ENCODE data around the gene ZFP62.
A peak's percentile ranks its signal among the peaks of the same experiment; 100 is the strongest.

The ZFP62 gene

GRCh38 chr5:180807654-180808414 lies 53.2 kb downstream of the ZFP62 start:
- Histone ChIP-seq H3K27me3 (ENCODE audit: insufficient read depth, low read length) (no peaks in the 10 kb centered on the region), H3K36me3 (ENCODE audit: insufficient read depth, low read length) (no peaks in the 10 kb centered on the region), H3K4me1 (ENCODE audit: insufficient read depth, low read length, severe bottlenecking) (peaks cover 76% of the 10 kb centered on the region), H3K4me3 (ENCODE audit: low read depth, low read length, poor library complexity, severe bottlenecking) (peak overlapping the region; percentile 70), H3K9me3 (ENCODE audit: low read length) (no peaks in the 10 kb centered on the region), H3K4me2 (ENCODE audit: low read length) (peak overlapping the region; percentile 97), H2AFZ (ENCODE audit: low read length) (no peak overlapping the region), H3K9ac (ENCODE audit: low read length) (peak overlapping the region; percentile 81), H3K79me2 (ENCODE audit: insufficient read depth, low read length) (peaks cover 17% of the 10 kb centered on the region), H4K20me1 (ENCODE audit: insufficient read depth, low read length) (no peaks in the 10 kb centered on the region), H3F3A (ENCODE audit: insufficient read depth, low read length) (no peaks in the 10 kb centered on the region), H3K9me2 (ENCODE audit: low read depth, low read length) (no peaks in the 10 kb centered on the region), H3K27ac (ENCODE audit: low read depth, low read length, poor library complexity, severe bottlenecking) (peak overlapping the region; percentile 97)
- TF ChIP-seq CTCF (IDR thresholded peaks at IDR 0.05; ENCODE audit: low read length) (no peak), EZH2 (IDR thresholded peaks at IDR 0.05; ENCODE audit: borderline replicate concordance, low read length) (no peak)

- Histone ChIP-seq H3K4me2 (ENCODE audit: low read length) (peak overlapping the region; percentile 97), H2AFZ (ENCODE audit: low read length) (no peak overlapping the region), H3K4me1 (ENCODE audit: insufficient read depth, low read length, severe bottlenecking) (peaks cover 78% of the 10 kb centered on the region), H3K27me3 (ENCODE audit: insufficient read depth, low read length) (no peaks in the 10 kb centered on the region), H3K9me3 (ENCODE audit: low read length) (no peaks in the 10 kb centered on the region), H3K79me2 (ENCODE audit: insufficient read depth, low read length) (peaks cover 18% of the 10 kb centered on the region), H3K27ac (ENCODE audit: low read depth, low read length, poor library complexity, severe bottlenecking) (peak overlapping the region; percentile 97), H3K9ac (ENCODE audit: low read length) (peak overlapping the region; percentile 81), H3K4me3 (ENCODE audit: low read depth, low read length, poor library complexity, severe bottlenecking) (peak overlapping the region; percentile 70), H3K9me2 (ENCODE audit: low read depth, low read length) (no peaks in the 10 kb centered on the region), H4K20me1 (ENCODE audit: insufficient read depth, low read length) (no peaks in the 10 kb centered on the region), H3K36me3 (ENCODE audit: insufficient read depth, low read length) (no peaks in the 10 kb centered on the region), H3F3A (ENCODE audit: insufficient read depth, low read length) (no peaks in the 10 kb centered on the region)
- TF ChIP-seq EZH2 (IDR thresholded peaks at IDR 0.05; ENCODE audit: borderline replicate concordance, low read length) = no peak
- TF ChIP-seq CTCF (IDR thresholded peaks at IDR 0.05; ENCODE audit: low read length) = no peak
Measured at GRCh38 chr5:180807046-180807445, 54.0 kb downstream of the ZFP62 start.

- no peaks in the 10 kb centered on the region for H3F3A ChIP-seq (ENCODE audit: insufficient read depth, low read length)
- H3K27me3 ChIP-seq (ENCODE audit: insufficient read depth, low read length) = no peaks in the 10 kb centered on the region
- H3K9me2 ChIP-seq (ENCODE audit: low read depth, low read length) = no peaks in the 10 kb centered on the region
- H3K79me2 ChIP-seq (ENCODE audit: insufficient read depth, low read length) = peaks cover 24% of the 10 kb centered on the region
- H4K20me1 ChIP-seq (ENCODE audit: insufficient read depth, low read length) = no peaks in the 10 kb centered on the region
- H2AFZ ChIP-seq (ENCODE audit: low read length) = no peak overlapping the region
- peak overlapping the region; percentile 97 for H3K27ac ChIP-seq (ENCODE audit: low read depth, low read length, poor library complexity, severe bottlenecking)
- H3K4me3 ChIP-seq (ENCODE audit: low read depth, low read length, poor library complexity, severe bottlenecking) = peak overlapping the region; percentile 70
- H3K36me3 ChIP-seq (ENCODE audit: insufficient read depth, low read length) = peaks cover 5% of the 10 kb centered on the region; the same call in 1 of the 2 replicates
- no peak for TF ChIP-seq EZH2 (IDR thresholded peaks at IDR 0.05; ENCODE audit: borderline replicate concordance, low read length)
- no peaks in the 10 kb centered on the region for H3K9me3 ChIP-seq (ENCODE audit: low read length)
- H3K4me2 ChIP-seq (ENCODE audit: low read length) = peak overlapping the region; percentile 97
- peaks cover 78% of the 10 kb centered on the region for H3K4me1 ChIP-seq (ENCODE audit: insufficient read depth, low read length, severe bottlenecking)
- peak overlapping the region; percentile 81 for H3K9ac ChIP-seq (ENCODE audit: low read length)
Measured at GRCh38 chr5:180806351-180807011, 54.6 kb downstream of the ZFP62 start.

Data from OCI-LY1 (cell line).